ENCODE data around the gene ATP23.
A peak's percentile ranks its signal among the peaks of the same experiment; 100 is the strongest.

The ATP23 gene, protein sequence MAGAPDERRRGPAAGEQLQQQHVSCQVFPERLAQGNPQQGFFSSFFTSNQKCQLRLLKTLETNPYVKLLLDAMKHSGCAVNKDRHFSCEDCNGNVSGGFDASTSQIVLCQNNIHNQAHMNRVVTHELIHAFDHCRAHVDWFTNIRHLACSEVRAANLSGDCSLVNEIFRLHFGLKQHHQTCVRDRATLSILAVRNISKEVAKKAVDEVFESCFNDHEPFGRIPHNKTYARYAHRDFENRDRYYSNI

DNA sequence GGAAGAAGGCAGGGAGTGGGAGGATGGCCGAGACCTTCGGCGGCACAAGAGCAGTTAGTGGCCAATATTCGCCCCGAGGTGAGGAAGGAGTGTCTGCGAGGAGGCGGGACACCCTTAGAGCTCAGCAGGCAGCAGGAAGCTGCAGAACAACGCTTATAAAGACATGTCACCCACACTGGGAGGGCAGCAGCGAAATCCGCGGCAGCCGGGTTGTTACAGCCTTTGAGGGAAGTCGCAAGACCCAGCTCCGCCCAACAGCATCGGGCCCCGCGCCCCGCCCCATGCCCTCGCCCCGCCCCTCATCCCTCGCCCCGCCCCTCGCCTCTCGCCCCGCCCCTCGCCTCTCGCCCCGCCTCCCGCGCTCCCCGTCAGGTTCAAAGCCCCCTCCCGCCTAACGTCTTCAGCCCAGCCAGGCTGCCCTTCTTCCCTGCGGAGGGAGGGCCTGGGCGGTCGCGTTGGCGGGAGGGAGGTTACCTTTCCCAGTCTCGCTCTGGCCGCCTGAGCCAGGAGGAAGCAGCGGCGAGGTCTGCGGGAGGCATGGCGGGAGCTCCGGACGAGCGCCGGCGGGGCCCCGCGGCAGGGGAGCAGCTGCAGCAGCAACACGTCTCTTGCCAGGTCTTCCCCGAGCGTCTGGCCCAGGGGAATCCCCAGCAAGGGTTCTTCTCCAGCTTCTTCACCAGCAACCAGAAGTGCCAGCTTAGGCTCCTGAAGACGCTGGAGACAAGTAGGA is at the start of gene ATP23:
Gene ATP23, plus strand, starts transcription at position 403 of the 730 bp plus-strand sequence. Its CDS starts 135 bp downstream, at position 538.
- DNase-seq (ENCODE audit: extremely low read depth, low read depth): peak; percentile 55
- TF ChIP-seq, protein P1, sequence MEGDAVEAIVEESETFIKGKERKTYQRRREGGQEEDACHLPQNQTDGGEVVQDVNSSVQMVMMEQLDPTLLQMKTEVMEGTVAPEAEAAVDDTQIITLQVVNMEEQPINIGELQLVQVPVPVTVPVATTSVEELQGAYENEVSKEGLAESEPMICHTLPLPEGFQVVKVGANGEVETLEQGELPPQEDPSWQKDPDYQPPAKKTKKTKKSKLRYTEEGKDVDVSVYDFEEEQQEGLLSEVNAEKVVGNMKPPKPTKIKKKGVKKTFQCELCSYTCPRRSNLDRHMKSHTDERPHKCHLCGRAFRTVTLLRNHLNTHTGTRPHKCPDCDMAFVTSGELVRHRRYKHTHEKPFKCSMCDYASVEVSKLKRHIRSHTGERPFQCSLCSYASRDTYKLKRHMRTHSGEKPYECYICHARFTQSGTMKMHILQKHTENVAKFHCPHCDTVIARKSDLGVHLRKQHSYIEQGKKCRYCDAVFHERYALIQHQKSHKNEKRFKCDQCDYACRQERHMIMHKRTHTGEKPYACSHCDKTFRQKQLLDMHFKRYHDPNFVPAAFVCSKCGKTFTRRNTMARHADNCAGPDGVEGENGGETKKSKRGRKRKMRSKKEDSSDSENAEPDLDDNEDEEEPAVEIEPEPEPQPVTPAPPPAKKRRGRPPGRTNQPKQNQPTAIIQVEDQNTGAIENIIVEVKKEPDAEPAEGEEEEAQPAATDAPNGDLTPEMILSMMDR (IDR thresholded peaks at IDR 0.05; ENCODE audit: low read depth, low read length): no peak

DNA sequence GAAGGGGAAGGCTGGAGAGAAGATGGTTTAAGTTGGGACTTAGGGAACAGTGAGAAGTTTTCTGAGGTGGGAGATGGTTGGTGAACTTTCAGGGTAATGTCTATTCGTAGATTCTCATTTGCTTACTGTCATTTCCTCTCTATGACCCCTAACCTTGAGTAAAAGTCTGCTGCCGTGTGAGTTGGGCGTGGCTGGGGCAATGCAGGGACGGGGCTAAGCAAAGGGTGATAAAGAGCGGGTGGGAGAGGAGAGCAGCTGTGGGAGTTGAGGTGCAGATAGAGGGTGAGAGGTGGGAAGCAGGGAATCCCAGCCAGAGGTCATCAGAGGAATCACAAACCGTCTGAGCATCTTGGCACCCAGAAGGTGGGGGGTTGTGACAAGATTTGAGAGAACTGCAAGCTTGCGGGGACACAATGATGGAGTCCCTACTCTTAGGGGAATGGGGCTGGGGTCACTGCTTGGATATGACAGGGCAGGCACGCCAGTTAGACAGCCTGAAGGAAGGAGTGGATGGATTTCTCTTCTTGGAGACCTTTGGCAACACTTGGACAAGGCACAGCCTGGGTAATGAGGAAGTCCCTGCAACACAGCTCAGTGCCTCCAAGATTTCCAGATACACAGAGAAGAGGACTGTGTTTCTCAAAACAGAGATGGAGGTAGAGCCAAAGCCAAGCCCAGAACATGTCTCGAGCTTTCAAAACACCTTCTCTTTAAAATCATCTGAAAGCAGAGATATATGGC is 49.0 kb upstream of the ATP23 start:
- TF ChIP-seq, protein P1 (IDR thresholded peaks at IDR 0.05; ENCODE audit: low read depth, low read length): no peak
- DNase-seq (ENCODE audit: extremely low read depth, low read depth): no peak

DNA sequence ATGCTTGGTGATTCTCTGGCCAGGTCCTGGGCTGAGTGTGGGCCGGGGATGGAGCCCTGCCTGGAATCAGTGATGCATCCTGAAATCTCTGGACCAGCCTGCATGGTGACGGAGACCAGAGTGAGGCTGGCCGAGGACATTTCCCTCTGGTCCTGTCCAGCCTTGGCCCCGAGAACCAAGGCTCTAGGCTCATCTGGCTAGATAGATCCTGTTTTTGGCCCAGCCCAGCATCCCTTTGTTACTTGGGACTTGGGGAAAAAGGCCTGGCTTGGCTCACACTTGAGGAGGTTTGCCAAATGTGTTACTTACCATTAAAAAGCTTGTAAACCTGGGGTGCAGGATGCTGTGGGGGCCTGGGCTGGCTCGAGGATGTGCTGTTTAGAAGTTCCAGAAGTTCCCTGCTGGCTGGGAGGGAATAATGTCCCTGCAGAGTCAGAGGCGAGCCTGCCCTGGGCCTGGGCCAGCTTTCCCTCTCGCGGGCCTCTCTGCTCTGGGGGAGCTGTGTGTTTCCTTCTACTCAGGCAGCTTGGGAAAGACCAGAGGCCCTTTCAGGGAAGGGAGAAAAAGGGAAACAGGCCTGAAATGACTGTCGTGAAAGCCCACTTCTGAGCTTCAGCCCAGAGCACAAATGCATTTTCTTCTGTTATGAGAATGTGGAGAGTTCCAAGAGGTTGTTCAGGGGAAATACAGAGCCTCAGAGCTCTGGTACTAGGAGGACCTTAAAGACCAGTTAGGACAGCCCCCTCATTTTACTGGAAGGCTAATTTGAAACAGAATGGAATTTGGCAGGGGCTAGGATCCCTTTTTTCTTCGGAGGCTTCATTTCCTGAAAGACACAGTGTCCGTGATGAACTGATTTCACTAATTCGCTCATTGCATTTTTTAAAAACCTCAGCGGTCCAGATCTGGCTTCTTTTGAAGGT is 47.7 kb upstream of the ATP23 start:
- peak; percentile 78 for DNase-seq (ENCODE audit: extremely low read depth, low read depth)
- TF ChIP-seq, protein P1 (IDR thresholded peaks at IDR 0.05; ENCODE audit: low read depth, low read length): no peak; the same call in 1 of the 2 replicates

DNA sequence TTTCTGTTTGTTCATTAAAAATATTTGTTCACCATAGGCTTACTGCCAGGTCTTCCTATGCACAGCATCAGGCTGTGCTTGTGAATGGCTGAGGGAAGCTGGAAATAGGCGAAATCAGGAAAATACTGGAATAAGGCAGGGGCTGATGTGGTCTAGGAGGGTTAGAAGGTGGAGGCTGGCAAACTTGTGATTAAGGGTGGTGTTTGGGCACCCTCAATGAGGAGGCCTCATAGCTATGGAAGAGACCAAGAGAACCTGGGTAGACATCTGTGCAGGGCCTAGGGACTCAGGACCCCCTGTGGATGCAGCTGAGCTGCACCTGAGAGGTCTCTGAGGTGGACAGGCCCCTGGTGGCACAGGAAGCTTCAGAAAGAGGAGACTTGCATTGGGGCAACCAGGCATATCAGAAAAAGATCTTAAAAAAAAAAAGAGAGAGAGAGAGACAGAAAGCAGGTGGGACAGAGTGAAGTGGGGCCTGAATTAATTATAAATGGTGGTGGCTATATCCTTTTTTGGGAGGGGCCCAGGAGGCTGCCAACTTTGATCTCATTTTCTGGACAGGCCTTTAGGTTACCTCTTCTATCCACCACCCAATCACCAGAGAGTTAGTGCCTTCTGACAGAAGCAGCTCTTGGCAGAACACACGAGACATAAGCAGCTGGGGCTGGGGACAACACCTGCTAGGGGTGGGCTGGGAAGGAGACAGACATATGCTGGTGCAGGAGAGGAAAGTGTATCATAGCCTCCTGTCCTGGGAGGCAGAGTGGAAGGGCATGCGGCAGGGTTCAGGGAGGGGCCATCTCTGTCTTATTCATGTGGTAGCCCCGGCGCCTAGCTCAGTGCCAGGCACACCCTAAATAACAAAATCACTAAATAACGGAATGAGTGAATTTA is 46.7 kb upstream of the ATP23 start:
- no peak for DNase-seq (ENCODE audit: extremely low read depth, low read depth)
- TF ChIP-seq, protein P1 (IDR thresholded peaks at IDR 0.05; ENCODE audit: low read depth, low read length): no peak

DNA sequence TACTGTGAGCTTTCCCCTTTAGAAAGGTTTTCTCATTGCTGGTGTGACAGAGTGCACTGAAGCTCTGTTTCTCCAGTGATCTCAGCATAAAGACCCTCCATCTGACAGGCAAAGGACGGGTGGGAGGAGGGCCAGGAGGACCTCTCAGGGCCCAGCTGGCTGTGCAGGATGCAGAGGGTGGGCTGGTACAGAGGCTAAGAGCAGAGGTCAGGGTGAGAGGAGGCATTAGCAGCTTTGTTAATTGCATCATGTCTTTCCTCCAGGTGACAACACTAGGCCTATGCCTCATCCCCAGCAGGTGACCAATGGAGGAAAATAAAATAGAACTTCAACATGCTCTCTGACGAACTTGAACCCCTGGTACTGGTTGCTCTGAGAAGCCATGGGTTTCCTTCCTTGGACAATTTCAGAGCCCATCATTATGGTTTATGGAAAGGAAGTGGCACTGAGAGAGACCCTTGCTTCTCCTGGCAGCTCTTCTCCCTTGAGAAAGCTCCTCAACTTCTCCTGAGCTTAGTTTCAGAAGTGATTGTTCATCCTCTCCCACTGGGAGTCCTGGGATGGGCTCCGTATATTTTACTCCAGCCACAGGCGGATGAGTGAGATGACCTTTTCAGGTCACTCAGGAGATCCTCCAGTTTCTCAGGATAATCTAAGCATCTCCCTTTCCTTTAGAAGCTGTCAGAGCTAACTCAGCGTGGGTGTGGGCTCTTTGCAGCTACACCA is 45.8 kb upstream of the ATP23 start:
- no peak for DNase-seq (ENCODE audit: extremely low read depth, low read depth)
- TF ChIP-seq, protein P1 (IDR thresholded peaks at IDR 0.05; ENCODE audit: low read depth, low read length): no peak

DNA sequence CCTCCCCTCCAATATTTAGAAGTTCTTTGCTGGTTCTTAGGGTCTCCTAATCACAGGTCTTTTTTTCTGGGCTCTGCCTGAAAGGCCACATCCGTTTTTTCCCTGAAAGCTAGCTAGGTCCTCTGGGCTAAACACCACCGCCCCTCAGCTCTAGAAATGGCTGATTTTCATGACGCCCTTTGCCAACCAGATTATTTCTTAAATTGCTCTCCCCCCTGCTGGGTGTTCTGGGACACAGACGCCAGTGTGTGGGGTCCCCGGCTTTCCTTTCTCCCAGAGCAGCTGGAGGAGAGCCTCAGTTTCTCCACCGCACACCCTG is 45.3 kb upstream of the ATP23 start:
- no peak for DNase-seq (ENCODE audit: extremely low read depth, low read depth)
- TF ChIP-seq, protein P1 (IDR thresholded peaks at IDR 0.05; ENCODE audit: low read depth, low read length): no peak; the same call in 1 of the 2 replicates
